Caco-2 (cell line): ENCODE measurements around the gene BABAM1. TPM values are rescaled to one million over a fixed set of nuclear protein-coding genes. Genes with fewer than 3 reads are reported as not detected.

ENCODE experiments used
- BruUV-seq: library from RNA; stranded (reverse); fragments of 400-500 nt; replicated peaks from 2 replicates; lab custom pipeline; 2021; lab: Mats Ljungman, UMichigan
- CTCF ChIA-PET: fragments of 300-600 bp; sonication (Branson Sonifier 250); formaldehyde crosslinking; loops from one replicate; lab custom pipeline; 2022; ENCODE audit warnings: antibody characterized with exemption; lab: Charles Lee
- POLR2A ChIA-PET: fragments of 300-600 bp; sonication (Branson Sonifier 250); formaldehyde crosslinking; loops from one replicate; lab custom pipeline; 2022; ENCODE audit warnings: antibody characterized with exemption; lab: Charles Lee
- DNase-seq, 2 experiments: peaks; one replicate each; pipeline versions ENCODE4 v3.0.0 to v3.0.0-alpha.2; 2020 to 2022
- H3K27me3 ChIP-seq: replicated peaks from 2 replicates; pipeline ENCODE4 v1.6.0; 2011; ENCODE audit warnings: low read length; ENCODE audit not compliant: control insufficient read depth, insufficient read depth
- H3K36me3 ChIP-seq: 2 replicates; pipeline ENCODE4 v1.5.1; 2011; ENCODE audit warnings: low read length; ENCODE audit not compliant: control insufficient read depth, insufficient read depth
- H3K4me1 ChIP-seq: fragments of 250-450 bp; sonication (Bioruptor Pico); 2 replicates; pipeline ENCODE4 v1.5.1; 2020; ENCODE audit warnings: mild to moderate bottlenecking
- H3K4me3 ChIP-seq: 2 replicates; pipeline ENCODE4 v1.5.1; 2011; ENCODE audit warnings: low read depth, mild to moderate bottlenecking, control low read depth, low read length
- H3K9me3 ChIP-seq: fragments of 250-450 bp; sonication (Bioruptor Pico); 2 replicates; pipeline ENCODE4 v1.5.1; 2020; ENCODE audit warnings: mild to moderate bottlenecking, moderate library complexity
- H3K27ac Mint-ChIP-seq: one replicate; pipeline ENCODE4 v1.8.0; 2022; ENCODE audit warnings: mixed read lengths; ENCODE audit not compliant: unreplicated experiment
- H3K27me3 Mint-ChIP-seq: one replicate; pipeline ENCODE4 v1.8.0; 2022; ENCODE audit warnings: mixed read lengths; ENCODE audit not compliant: insufficient read depth, unreplicated experiment
- H3K36me3 Mint-ChIP-seq: one replicate; pipeline ENCODE4 v1.8.0; 2022; ENCODE audit warnings: mild to moderate bottlenecking, mixed read lengths; ENCODE audit not compliant: insufficient read depth, unreplicated experiment
- H3K4me1 Mint-ChIP-seq: one replicate; pipeline ENCODE4 v1.8.0; 2022; ENCODE audit warnings: low read depth, mixed read lengths; ENCODE audit not compliant: unreplicated experiment
- H3K4me3 Mint-ChIP-seq: one replicate; pipeline ENCODE4 v1.8.0; 2022; ENCODE audit warnings: mild to moderate bottlenecking, moderate library complexity, mixed read lengths; ENCODE audit not compliant: unreplicated experiment
- H3K9me3 Mint-ChIP-seq: one replicate; pipeline ENCODE4 v1.8.0; 2022; ENCODE audit warnings: mixed read lengths; ENCODE audit not compliant: unreplicated experiment
- intact Hi-C: fragments of 100-400 bp; cut with micrococcal nuclease; formaldehyde crosslinking; loops from one replicate; pipeline ENCODE4 v1.10.0; 2022; ENCODE audit not compliant: unreplicated experiment
- total RNA-seq: library from RNA; stranded (reverse); gene quantifications from 2 replicates; pipeline ENCODE4 v1.2.3, GENCODE V29; 2022
- TF ChIP-seq, protein P1 (sequence below), 2 experiments: fragments of 200-600 bp in 1 of 2; IDR thresholded peaks; 1 replicate in 1 of 2; 2 replicates in 1 of 2; pipeline versions ENCODE4 v1.5.1 to v1.8.0; 2011 to 2022; ENCODE audit warnings: antibody characterized with exemption in 1 of 2, control low read depth in 1 of 2, inconsistent platforms in 1 of 2, low read depth in 1 of 2, low read length in 1 of 2, mild to moderate bottlenecking in 1 of 2, moderate library complexity in 1 of 2; ENCODE audit not compliant: insufficient read depth in 1 of 2, severe bottlenecking in 1 of 2, unreplicated experiment in 1 of 2

The BABAM1 gene
- total RNA-seq, 1 experiment from 2014 or later = 91.7 TPM

DNA sequence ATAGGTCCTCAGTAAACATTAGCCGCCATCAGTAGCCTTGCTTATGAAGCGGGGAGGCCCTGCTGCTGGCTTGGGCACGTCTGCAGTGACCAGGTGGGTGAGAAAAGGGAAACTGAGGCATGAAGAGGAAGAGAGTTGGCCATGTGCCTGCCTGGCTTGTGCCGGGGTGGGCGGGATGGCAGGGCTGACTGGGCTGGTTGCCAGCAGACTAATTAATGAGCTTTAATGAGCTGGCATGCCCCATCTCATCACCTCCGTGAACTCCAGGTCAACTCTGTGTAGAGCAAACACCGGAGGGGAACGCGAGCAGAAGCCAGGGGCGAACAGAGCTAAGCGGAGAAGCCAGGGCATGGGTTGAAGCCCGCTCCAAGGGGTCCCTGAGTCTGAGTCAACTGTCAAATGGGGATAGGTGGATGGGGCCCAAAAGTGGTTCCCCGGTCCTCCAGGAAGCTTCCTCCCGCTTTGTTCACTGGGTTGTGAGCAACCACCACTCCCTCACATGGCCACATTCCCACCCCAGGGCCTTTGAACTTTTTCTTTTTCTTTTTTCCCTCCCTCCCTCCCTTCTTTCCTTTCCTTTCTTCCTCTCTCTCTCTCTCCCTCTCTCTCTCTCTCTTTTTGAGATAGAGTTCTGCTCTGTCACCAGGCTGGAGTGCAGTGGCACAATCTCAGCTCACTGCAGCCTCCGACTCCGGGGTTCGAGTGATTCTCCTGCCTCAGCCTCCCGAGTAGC lies 30.3 kb upstream of the BABAM1 start:
- no TSS peak for BruUV-seq

DNA sequence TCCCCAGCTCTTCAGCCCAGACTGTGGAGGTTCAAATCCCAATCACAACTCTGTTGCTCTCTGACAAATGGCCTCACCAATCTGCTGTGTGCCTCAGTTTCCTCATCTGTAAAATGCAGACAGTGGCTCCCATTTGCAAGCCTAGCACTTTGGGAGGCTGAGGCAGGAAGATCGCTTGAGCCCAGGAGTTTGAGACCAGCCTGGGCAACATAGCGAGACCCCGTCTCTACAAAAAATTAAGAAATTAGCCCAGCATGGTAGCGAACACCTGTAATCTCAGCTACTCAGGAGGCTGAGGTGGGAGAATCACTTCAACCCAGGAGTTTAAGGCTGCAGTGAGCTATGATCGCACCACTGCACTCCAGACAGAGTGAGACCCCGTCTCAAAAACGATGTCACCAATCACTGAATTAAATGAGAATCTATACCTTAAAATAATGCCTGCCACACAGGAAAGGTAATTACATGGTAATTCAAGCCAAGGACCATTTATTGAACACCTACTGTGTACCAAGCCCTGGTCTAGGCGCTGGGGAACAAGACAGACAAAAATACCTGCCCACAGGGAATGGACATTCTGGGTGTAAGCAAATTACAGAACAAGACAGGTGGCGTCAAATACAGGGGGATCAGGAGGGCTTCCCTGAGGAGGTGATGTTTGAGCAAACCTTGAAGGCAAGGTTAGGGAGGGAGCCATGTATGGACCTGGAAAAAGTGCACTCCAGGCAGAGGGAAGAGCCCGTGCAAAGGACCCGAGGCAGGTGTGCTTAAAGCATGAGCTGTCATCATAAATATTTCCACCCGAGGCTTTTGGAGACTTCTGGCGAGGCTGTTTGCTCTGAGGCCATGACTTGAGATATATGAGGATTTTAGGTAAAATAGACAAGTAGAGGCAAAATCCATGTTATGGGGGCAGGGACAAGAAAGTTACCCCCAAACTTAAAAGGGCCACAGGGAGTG lies 29.2 kb upstream of the BABAM1 start:
- H3K4me1 Mint-ChIP-seq = peaks cover 18% of the 10 kb centered on the region
- H3K27ac Mint-ChIP-seq = peak overlapping the region; percentile 72
- CTCF ChIA-PET = no interaction called here
- Histone ChIP-seq H3K4me1 (peaks cover 32% of the 10 kb centered on the region), H3K27me3 (no peaks in the 10 kb centered on the region), H3K4me3 (no peak overlapping the region), H3K36me3 (peaks cover 2% of the 10 kb centered on the region), H3K9me3 (no peaks in the 10 kb centered on the region; the same call in 1 of the 2 replicates)
- H3K36me3 Mint-ChIP-seq = peaks cover 73% of the 10 kb centered on the region
- H3K9me3 Mint-ChIP-seq = no peaks in the 10 kb centered on the region
- H3K4me3 Mint-ChIP-seq = peak overlapping the region; percentile 31
- no peak for DNase-seq
- TF ChIP-seq, protein P1, sequence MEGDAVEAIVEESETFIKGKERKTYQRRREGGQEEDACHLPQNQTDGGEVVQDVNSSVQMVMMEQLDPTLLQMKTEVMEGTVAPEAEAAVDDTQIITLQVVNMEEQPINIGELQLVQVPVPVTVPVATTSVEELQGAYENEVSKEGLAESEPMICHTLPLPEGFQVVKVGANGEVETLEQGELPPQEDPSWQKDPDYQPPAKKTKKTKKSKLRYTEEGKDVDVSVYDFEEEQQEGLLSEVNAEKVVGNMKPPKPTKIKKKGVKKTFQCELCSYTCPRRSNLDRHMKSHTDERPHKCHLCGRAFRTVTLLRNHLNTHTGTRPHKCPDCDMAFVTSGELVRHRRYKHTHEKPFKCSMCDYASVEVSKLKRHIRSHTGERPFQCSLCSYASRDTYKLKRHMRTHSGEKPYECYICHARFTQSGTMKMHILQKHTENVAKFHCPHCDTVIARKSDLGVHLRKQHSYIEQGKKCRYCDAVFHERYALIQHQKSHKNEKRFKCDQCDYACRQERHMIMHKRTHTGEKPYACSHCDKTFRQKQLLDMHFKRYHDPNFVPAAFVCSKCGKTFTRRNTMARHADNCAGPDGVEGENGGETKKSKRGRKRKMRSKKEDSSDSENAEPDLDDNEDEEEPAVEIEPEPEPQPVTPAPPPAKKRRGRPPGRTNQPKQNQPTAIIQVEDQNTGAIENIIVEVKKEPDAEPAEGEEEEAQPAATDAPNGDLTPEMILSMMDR (IDR thresholded peaks at IDR 0.05; ENCODE audit: insufficient read depth in 1 of 2, low read depth in 1 of 2, low read length in 1 of 2, severe bottlenecking in 1 of 2, unreplicated experiment in 1 of 2) = no peak
- intact Hi-C loops = no loop called here
- no peaks in the 10 kb centered on the region for H3K27me3 Mint-ChIP-seq
- POLR2A ChIA-PET = no interaction called here
- no TSS peak for BruUV-seq

More for the DNA sequence above, 30.3 kb upstream of the BABAM1 start:
- peaks cover 22% of the 10 kb centered on the region for H3K4me1 ChIP-seq
- intact Hi-C loops = no loop called here
- H3K4me3 ChIP-seq = no peak overlapping the region
- Mint-ChIP-seq H3K9me3 (no peaks in the 10 kb centered on the region), H3K4me1 (peaks cover 13% of the 10 kb centered on the region), H3K36me3 (peaks cover 78% of the 10 kb centered on the region), H3K27me3 (no peaks in the 10 kb centered on the region), H3K4me3 (no peak overlapping the region), H3K27ac (no peak overlapping the region)
- H3K36me3 ChIP-seq = peaks cover 2% of the 10 kb centered on the region
- H3K27me3 ChIP-seq = no peaks in the 10 kb centered on the region
- POLR2A ChIA-PET = no interaction called here
- H3K9me3 ChIP-seq = no peaks in the 10 kb centered on the region; the same call in 1 of the 2 replicates
- TF ChIP-seq, protein P1 (IDR thresholded peaks at IDR 0.05; ENCODE audit: insufficient read depth in 1 of 2, low read depth in 1 of 2, low read length in 1 of 2, severe bottlenecking in 1 of 2, unreplicated experiment in 1 of 2) = no peak
- no peak for DNase-seq
- CTCF ChIA-PET = no interaction called here
